ENCODE data around the gene ALPP. TPM values are rescaled to one million over a fixed set of nuclear protein-coding genes. Genes with fewer than 3 reads are reported as not detected.

Gene ALPP
- total RNA-seq, 1 donor from 2014 or later = not detected

DNA sequence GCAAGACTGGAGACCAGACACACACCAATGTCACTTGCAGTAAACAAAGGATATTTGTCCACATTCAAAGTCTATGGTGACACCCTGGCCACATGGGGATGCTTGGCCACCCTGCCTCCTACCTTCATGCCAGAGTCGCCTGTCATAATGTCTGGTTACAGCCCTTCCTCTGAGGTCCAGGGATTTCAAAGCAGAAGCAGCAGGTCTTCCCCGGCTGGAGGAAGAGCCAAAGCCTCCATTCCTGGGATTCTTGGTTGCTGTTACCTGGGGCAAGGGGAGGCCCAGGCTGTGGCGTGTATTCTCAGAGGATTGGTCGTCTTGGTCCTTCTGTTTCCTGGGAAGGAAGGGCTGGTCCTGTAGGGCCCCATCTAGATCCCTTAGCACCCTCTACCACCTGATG lies 2.3 kb upstream of the ALPP start:
- H3K27me3 Mint-ChIP-seq (ENCODE audit: insufficient read depth, low read depth) = peaks cover 15% of the 10 kb centered on the region
- H3K36me3 Mint-ChIP-seq = no peaks in the 10 kb centered on the region

DNA sequence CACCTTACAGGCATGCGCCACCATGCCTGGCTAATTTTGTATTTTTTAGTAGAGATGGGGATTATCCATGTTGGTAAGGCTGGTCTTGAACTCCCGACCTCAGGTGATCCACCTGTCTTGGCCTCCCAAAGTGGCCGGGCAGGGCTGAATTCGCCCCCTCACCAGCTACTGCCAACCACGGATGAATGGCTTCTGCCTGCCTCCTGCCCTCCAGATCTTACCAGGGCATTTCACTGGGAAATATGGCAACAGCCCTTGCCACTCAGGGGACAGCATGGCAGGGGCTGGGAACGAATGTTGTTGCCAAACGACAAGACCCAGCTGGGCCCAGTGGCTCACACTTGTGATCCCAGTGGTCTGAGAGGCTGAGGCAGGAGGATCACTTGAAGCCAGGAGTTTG lies 1.8 kb upstream of the ALPP start:
- H3K27ac Mint-ChIP-seq = no peak overlapping the region
- Histone ChIP-seq H3K79me2 (ENCODE audit: low read depth) (no peaks in the 10 kb centered on the region), H4K20me1 (ENCODE audit: low read depth) (no peaks in the 10 kb centered on the region), H2AFZ (replicated peaks) (no peak overlapping the region), H3K27ac (no peak overlapping the region), H3K9ac (no peak overlapping the region), H3K9me3 (ENCODE audit: low read depth) (no peaks in the 10 kb centered on the region), H3K4me1 (no peaks in the 10 kb centered on the region), H3F3A (ENCODE audit: low read depth) (peaks cover 11% of the 10 kb centered on the region), H3K4me3 (no peak overlapping the region), H3K27me3 (peaks cover 2% of the 10 kb centered on the region), H3K4me2 (no peak overlapping the region), H3K36me3 (no peaks in the 10 kb centered on the region)
- no peak for DNase-seq (ENCODE audit: low spot score)
- H3K27me3 Mint-ChIP-seq (ENCODE audit: insufficient read depth, low read depth) = peaks cover 14% of the 10 kb centered on the region
- peaks cover 6% of the 10 kb centered on the region for H3K4me1 Mint-ChIP-seq
- TF ChIP-seq EZH2 (IDR thresholded peaks at IDR 0.05) = no peak
- TF ChIP-seq EZH2phosphoT487 (IDR thresholded peaks at IDR 0.05) = no peak
- TF ChIP-seq, protein P1, sequence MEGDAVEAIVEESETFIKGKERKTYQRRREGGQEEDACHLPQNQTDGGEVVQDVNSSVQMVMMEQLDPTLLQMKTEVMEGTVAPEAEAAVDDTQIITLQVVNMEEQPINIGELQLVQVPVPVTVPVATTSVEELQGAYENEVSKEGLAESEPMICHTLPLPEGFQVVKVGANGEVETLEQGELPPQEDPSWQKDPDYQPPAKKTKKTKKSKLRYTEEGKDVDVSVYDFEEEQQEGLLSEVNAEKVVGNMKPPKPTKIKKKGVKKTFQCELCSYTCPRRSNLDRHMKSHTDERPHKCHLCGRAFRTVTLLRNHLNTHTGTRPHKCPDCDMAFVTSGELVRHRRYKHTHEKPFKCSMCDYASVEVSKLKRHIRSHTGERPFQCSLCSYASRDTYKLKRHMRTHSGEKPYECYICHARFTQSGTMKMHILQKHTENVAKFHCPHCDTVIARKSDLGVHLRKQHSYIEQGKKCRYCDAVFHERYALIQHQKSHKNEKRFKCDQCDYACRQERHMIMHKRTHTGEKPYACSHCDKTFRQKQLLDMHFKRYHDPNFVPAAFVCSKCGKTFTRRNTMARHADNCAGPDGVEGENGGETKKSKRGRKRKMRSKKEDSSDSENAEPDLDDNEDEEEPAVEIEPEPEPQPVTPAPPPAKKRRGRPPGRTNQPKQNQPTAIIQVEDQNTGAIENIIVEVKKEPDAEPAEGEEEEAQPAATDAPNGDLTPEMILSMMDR (IDR thresholded peaks at IDR 0.05) = no peak
- no peaks in the 10 kb centered on the region for H3K9me3 Mint-ChIP-seq
- no peak overlapping the region for H3K4me3 Mint-ChIP-seq
- H3K36me3 Mint-ChIP-seq = no peaks in the 10 kb centered on the region

More for the DNA sequence above, 2.3 kb upstream of the ALPP start:
- no peak overlapping the region for H3K4me3 Mint-ChIP-seq
- Histone ChIP-seq H3K9ac (no peak overlapping the region), H4K20me1 (ENCODE audit: low read depth) (no peaks in the 10 kb centered on the region), H3K27ac (no peak overlapping the region), H3K4me2 (no peak overlapping the region), H3K79me2 (ENCODE audit: low read depth) (no peaks in the 10 kb centered on the region), H3K9me3 (ENCODE audit: low read depth) (no peaks in the 10 kb centered on the region), H3K27me3 (no peaks in the 10 kb centered on the region), H3K4me3 (no peak overlapping the region), H3K36me3 (no peaks in the 10 kb centered on the region), H3F3A (ENCODE audit: low read depth) (peaks cover 11% of the 10 kb centered on the region), H3K4me1 (no peaks in the 10 kb centered on the region), H2AFZ (replicated peaks) (no peak overlapping the region)
- DNase-seq (ENCODE audit: low spot score) = no peak
- H3K27ac Mint-ChIP-seq = no peak overlapping the region
- TF ChIP-seq, protein P1 (IDR thresholded peaks at IDR 0.05) = no peak
- TF ChIP-seq EZH2phosphoT487 (IDR thresholded peaks at IDR 0.05) (no peak), EZH2 (IDR thresholded peaks at IDR 0.05) (no peak)
- peaks cover 6% of the 10 kb centered on the region for H3K4me1 Mint-ChIP-seq
- no peaks in the 10 kb centered on the region for H3K9me3 Mint-ChIP-seq

DNA sequence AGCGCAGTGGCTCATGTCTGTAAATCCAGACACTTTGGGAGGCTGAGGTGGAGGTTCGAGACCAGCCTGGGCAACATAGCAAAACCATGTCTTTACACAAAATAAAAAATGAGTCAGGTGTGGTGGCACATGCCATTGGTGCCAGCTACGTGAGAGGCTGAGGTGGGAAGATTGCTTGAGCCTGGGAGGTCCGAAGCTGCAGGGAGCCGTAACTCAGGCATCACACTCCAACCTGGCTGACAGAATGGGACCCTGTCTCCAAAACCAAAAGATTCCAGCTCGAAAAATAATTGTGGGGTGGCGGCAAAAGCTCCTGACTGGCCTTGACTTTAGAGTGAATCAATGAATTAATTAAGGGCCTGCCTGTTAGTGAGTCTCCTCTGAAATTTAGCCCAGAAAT lies 1.2 kb upstream of the ALPP start:
- peaks cover 8% of the 10 kb centered on the region for H3K27me3 ChIP-seq
- TF ChIP-seq EZH2phosphoT487 (IDR thresholded peaks at IDR 0.05) = no peak
- TF ChIP-seq, protein P1 (IDR thresholded peaks at IDR 0.05) = no peak
- TF ChIP-seq EZH2 (IDR thresholded peaks at IDR 0.05) = no peak
- H3K36me3 ChIP-seq = no peaks in the 10 kb centered on the region
- H3K4me1 ChIP-seq = no peaks in the 10 kb centered on the region
- no peak overlapping the region for H3K4me3 ChIP-seq
- peaks cover 11% of the 10 kb centered on the region for H3F3A ChIP-seq (ENCODE audit: low read depth)
- H3K9ac ChIP-seq = no peak overlapping the region
- no peak overlapping the region for H2AFZ ChIP-seq (replicated peaks)
- no peaks in the 10 kb centered on the region for H3K36me3 Mint-ChIP-seq
- peaks cover 14% of the 10 kb centered on the region for H3K27me3 Mint-ChIP-seq (ENCODE audit: insufficient read depth, low read depth)
- no peaks in the 10 kb centered on the region for H3K9me3 ChIP-seq (ENCODE audit: low read depth)
- H3K79me2 ChIP-seq (ENCODE audit: low read depth) = no peaks in the 10 kb centered on the region
- H3K27ac Mint-ChIP-seq = no peak overlapping the region
- H4K20me1 ChIP-seq (ENCODE audit: low read depth) = no peaks in the 10 kb centered on the region
- no peak overlapping the region for H3K4me3 Mint-ChIP-seq
- no peak overlapping the region for H3K27ac ChIP-seq
- H3K4me2 ChIP-seq = no peak overlapping the region
- H3K9me3 Mint-ChIP-seq = no peaks in the 10 kb centered on the region
- DNase-seq (ENCODE audit: low spot score) = no peak
- H3K4me1 Mint-ChIP-seq = peaks cover 6% of the 10 kb centered on the region

All from neural progenitor cell (in vitro differentiated cells).